IPS-NIHi11 (cell line): Measurements from ENCODE around the gene RING1.

Source experiments
- DNase-seq: peaks from one replicate; pipeline ENCODE4 v3.0.0; 2012; ENCODE audit warnings: mixed read lengths, low spot score

The RING1 gene

GRCh38 chr6:33192671-33193602 lies 15.4 kb upstream of the RING1 start:
- DNase-seq, result peak; percentile 69

- no peak for DNase-seq
Observed at GRCh38 chr6:33193619-33194018, 14.7 kb upstream of the RING1 start.

- no peak for DNase-seq
Observed at GRCh38 chr6:33194431-33194979, 13.8 kb upstream of the RING1 start.

GRCh38 chr6:33195304-33196165 lies 12.8 kb upstream of the RING1 start:
- DNase-seq, result no peak

- peak; percentile 77 for DNase-seq
Observed at GRCh38 chr6:33197431-33198048, 10.8 kb upstream of the RING1 start.

- no peak for DNase-seq
Observed at GRCh38 chr6:33198159-33198852, 10.0 kb upstream of the RING1 start.

- DNase-seq, result no peak
Observed at GRCh38 chr6:33198853-33199436, 9.4 kb upstream of the RING1 start.

GRCh38 chr6:33199687-33200218 lies 8.5 kb upstream of the RING1 start:
- peak; percentile 85 for DNase-seq

GRCh38 chr6:33200219-33201146 lies 7.8 kb upstream of the RING1 start, which contains the start of the genes RXRB and SLC39A7:
Gene RXRB (minus strand): TSS chr6:33200665. CDS start chr6:33200476, 189 bp downstream.
Gene SLC39A7 (plus strand): TSS chr6:33200867. CDS start chr6:33201246, 379 bp downstream.
- peak; percentile 91 for DNase-seq

GRCh38 chr6:33201147-33201545 lies 7.2 kb upstream of the RING1 start:
- no peak for DNase-seq

- no peak for DNase-seq
Observed at GRCh38 chr6:33201935-33202334, 6.4 kb upstream of the RING1 start.

GRCh38 chr6:33202799-33203198 lies 5.5 kb upstream of the RING1 start:
- no peak for DNase-seq

GRCh38 chr6:33203443-33204164 lies 4.7 kb upstream of the RING1 start:
- DNase-seq, result no peak

- DNase-seq, result no peak
Observed at GRCh38 chr6:33204165-33204414, 4.2 kb upstream of the RING1 start.

- DNase-seq, result peak; percentile 93
Observed at GRCh38 chr6:33204415-33205190, 3.7 kb upstream of the RING1 start, which contains the start of gene HSD17B8. Gene HSD17B8 (plus strand): TSS chr6:33204655. CDS start chr6:33204669, 14 bp downstream.

GRCh38 chr6:33205191-33206026 lies 2.9 kb upstream of the RING1 start:
- DNase-seq, result no peak
